ENCODE data around the gene ANKRD24. TPM values are rescaled to one million over a fixed set of nuclear protein-coding genes. Genes with fewer than 3 reads are reported as not detected.

The ANKRD24 gene
- total RNA-seq, 1 donor from 2014 or later, result 0.26 TPM

- H3K36me3 ChIP-seq (ENCODE audit: control insufficient read depth, insufficient read depth, low read length), result peaks cover 20% of the 10 kb centered on the region
- no peaks in the 10 kb centered on the region for H3K27me3 ChIP-seq (ENCODE audit: control insufficient read depth, insufficient read depth, low read length)
- TF ChIP-seq CTCF (IDR thresholded peaks at IDR 0.05; ENCODE audit: insufficient read depth, low read length, severe bottlenecking), result no peak
- no peak for FAIRE-seq
- H3K4me3 ChIP-seq (ENCODE audit: low read depth, low read length), result no peak overlapping the region
- DNase-seq (ENCODE audit: low read depth), result no peak
Measured at GRCh38 chr19:4258181-4258580, 75.7 kb downstream of the ANKRD24 start.

- H3K27me3 ChIP-seq (ENCODE audit: control insufficient read depth, insufficient read depth, low read length), result no peaks in the 10 kb centered on the region
- peaks cover 12% of the 10 kb centered on the region for H3K36me3 ChIP-seq (ENCODE audit: control insufficient read depth, insufficient read depth, low read length)
- DNase-seq (ENCODE audit: low read depth), result no peak
- TF ChIP-seq CTCF (IDR thresholded peaks at IDR 0.05; ENCODE audit: insufficient read depth, low read length, severe bottlenecking), result no peak
- H3K4me3 ChIP-seq (ENCODE audit: low read depth, low read length), result no peak overlapping the region
- FAIRE-seq, result no peak
Measured at GRCh38 chr19:4260613-4261191, 78.2 kb downstream of the ANKRD24 start.

GRCh38 chr19:4264812-4265211 is 82.3 kb downstream of the ANKRD24 start:
- FAIRE-seq (no peak), DNase-seq (ENCODE audit: low read depth) (no peak)
- Histone ChIP-seq H3K27me3 (ENCODE audit: control insufficient read depth, insufficient read depth, low read length) (no peaks in the 10 kb centered on the region), H3K36me3 (ENCODE audit: control insufficient read depth, insufficient read depth, low read length) (peaks cover 14% of the 10 kb centered on the region), H3K4me3 (ENCODE audit: low read depth, low read length) (no peak overlapping the region)
- no peak for TF ChIP-seq CTCF (IDR thresholded peaks at IDR 0.05; ENCODE audit: insufficient read depth, low read length, severe bottlenecking)

- Histone ChIP-seq H3K36me3 (ENCODE audit: control insufficient read depth, insufficient read depth, low read length) (peaks cover 13% of the 10 kb centered on the region), H3K27me3 (ENCODE audit: control insufficient read depth, insufficient read depth, low read length) (no peaks in the 10 kb centered on the region), H3K4me3 (ENCODE audit: low read depth, low read length) (no peak overlapping the region)
- FAIRE-seq (peak; percentile 72), DNase-seq (ENCODE audit: low read depth) (no peak)
- TF ChIP-seq CTCF (IDR thresholded peaks at IDR 0.05; ENCODE audit: insufficient read depth, low read length, severe bottlenecking), result no peak
Measured at GRCh38 chr19:4266253-4267000, 83.9 kb downstream of the ANKRD24 start.

GRCh38 chr19:4267101-4267900 is 84.8 kb downstream of the ANKRD24 start:
- H3K4me3 ChIP-seq (ENCODE audit: low read depth, low read length), result no peak overlapping the region
- DNase-seq (ENCODE audit: low read depth), result peak; percentile 27
- peaks cover 11% of the 10 kb centered on the region for H3K36me3 ChIP-seq (ENCODE audit: control insufficient read depth, insufficient read depth, low read length)
- no peaks in the 10 kb centered on the region for H3K27me3 ChIP-seq (ENCODE audit: control insufficient read depth, insufficient read depth, low read length)
- peak; percentile 84 for TF ChIP-seq CTCF (IDR thresholded peaks at IDR 0.05; ENCODE audit: insufficient read depth, low read length, severe bottlenecking)
- FAIRE-seq, result no peak

Data from bronchial epithelial cell (primary cell).